Activated CD8-positive, alpha-beta memory T cell treated with anti-CD3 and anti-CD28 coated beads for 24 hours (primary cell): Measurements from ENCODE around the gene MCC.
A peak's percentile ranks its signal among the peaks of the same experiment; 100 is the strongest.

Source experiments
- DNase-seq: peaks from one replicate; pipeline ENCODE4 v3.0.0-alpha.2; 2020

The MCC gene

DNA sequence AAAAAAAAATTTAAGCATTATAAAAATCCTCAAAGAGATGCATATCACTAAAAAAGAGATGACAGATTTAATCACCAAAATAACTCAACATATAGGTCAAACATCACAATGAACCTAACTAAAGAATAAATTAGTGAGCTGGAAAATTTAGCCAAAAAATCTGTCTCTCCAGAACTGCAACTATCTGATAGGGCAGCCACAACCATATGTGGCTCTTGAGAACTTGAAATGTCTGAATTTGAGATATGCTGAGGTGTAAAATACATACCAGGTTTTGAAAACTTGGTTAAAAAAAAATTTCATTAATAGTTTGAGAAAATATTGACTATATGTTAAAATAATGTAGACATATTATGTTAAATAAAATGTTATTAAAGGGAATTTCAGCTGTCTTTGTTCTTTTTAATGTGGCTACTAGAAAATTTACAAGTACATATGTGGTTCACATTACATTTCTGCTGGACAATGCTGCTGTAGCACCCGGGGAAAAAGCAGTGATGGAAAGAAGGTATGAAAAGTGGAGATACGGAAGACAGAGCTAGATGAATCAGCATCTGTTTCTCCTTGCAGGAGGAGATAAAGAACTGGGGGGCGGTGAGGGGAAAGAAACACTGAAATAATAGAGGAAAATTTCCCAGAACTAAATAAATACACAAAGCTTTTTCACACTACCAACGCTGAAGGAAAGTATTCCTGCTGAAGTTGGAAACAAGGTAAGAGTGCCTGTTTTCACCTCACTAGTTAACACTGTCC lies 445.6 kb downstream of the MCC start:
- peak; percentile 0 for DNase-seq

DNA sequence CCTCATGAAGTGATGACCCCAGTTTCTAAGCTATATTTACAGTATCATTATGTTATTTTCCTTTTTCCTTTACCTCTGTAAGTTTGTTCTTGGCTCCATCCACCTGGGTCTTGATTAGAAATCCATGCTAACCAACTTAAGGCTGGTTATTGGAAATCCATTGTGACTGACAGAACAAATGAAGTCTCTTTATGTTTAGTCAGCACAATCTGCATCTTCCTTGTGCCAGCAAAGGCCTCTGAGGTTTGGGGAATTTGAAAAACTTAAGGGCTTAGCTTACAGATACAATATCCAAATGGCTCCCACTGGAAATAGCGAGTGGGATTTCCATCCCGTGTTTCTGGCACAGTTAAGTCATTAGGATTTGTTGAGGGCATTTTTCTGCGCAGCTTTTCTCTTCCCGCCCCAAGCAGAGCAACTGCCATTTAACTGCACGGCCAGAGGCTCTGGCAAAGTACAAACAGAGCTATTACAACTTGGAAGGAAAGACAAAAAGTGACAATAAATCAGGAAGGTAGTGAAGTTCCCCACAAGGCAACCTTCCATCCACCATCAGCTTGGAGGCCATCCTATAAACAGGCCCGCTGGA lies 447.5 kb downstream of the MCC start:
- DNase-seq = peak; percentile 26

DNA sequence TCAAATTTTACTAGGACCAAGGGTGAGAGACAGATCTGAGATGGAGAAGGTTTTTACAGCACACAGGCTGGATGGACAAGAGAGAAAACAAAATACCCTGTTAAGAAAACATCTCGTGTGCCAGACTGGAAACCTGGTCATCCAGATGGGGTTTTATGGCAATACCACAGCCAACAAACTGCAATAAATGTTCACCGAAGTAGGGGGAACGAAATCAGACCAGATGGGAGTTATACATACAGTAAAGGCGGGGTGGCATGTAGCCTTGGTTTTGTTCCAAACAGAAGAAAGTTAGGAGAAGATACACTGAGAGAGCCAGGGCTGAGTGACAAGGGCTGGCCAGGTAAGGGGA lies 448.3 kb downstream of the MCC start:
- DNase-seq = no peak

DNA sequence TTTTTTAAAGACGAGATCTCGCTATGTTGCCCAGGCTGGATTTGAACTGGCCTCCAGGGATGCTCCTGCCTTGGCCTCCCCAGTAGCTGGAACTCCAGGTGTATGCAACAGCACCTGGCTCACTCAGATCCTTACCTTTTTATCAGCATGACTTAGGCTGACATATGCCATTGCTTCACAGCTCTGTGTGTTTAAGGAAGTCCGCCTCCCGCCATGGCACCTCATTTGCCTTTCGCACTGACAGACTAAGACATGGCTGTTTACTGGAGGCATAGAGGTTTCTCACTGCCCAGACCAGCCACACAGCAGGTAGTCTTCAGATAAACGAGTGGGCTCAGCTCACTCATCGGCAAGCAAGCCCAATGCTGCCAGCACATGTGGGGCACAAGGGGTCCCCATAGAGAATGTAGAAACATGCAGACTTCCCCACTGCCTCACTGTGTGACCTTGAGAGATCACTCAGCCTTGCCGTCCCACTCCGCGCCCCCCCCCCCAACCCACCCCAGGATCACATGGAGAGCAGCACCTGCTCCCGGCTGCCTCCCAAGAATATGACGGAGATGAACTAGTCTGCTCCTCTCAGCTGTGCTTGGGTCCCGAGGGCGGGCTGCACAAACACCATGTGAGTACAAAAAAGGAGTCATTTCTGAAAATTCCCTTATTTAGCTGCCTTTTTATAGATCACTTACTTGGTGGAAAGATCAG lies 448.9 kb downstream of the MCC start:
- DNase-seq = no peak

DNA sequence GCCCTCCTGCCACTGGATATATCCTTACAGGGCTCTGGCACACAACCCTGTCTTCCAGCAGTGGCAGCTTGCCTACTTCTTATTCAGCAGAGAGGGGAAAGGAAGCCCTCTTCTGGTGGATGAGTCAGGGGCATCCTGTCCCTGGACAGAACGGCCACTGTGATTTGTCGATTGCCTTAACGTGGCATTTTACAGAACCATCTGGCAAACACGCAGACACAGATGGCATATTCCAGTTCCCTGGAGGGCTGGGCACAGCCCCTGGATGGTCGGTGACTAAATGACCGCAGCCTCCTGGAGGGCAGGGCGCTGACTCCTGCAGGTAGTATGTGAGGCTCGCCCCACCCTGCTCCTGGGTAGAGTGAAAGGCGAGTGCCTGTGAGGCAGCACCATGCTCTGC lies 449.5 kb downstream of the MCC start:
- DNase-seq = no peak

DNA sequence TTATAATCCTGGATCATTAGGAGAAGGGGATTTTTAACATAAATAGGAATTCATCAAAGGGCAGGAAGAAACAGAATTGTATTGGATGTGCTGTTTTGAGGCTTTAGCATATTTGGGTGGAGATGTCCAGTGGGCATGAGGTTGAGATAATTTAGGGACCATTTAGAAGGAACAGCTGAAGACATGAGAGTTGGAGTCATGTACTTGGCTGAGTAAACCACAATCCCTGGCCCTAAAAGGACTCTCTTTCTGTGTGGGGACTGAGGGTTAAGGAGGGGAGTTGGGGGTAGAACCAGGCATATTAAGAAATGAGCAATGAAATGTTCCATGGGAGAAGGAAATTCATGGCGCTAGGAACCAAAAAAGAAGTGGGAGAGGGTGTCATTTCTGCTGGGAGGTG lies 450.1 kb downstream of the MCC start:
- DNase-seq = no peak

DNA sequence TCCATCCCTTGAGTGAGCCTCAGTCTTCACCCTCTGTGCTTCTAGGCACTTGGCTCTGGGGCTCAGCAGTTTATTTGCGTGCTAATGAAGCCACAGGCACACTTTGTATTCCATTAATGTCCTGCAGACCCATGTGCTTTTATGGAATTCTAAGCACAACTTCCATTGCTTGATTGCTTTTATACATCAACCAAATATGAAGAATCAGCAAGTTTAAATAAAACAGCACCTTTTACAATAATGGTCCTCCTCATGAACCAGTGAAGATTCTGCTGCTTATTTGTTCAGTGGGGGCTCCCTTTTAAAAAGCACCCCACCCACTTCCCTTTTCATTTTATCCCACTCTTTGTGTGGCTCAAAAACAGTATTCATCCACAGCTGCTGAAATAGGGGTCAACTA lies 451.4 kb downstream of the MCC start:
- no peak for DNase-seq

DNA sequence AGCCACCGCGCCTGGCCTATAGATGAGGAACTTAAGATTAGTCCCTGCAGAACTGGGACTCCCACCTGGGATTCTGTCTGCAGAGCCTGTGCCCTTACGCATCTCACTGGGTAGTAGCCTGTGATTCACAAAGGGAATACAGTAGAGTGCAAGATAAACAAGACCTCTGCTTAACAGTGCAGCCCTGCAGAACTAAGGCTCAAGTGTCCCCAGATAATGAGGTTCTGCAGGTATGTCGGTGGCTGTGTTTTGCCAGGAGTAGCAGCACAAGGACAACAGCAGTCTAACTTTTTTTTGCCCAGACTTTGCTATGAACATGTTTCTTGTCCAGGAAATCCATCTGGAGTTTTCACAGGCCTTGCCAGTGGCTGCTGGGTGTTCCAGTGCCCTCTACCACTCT lies 451.9 kb downstream of the MCC start:
- DNase-seq = no peak

DNA sequence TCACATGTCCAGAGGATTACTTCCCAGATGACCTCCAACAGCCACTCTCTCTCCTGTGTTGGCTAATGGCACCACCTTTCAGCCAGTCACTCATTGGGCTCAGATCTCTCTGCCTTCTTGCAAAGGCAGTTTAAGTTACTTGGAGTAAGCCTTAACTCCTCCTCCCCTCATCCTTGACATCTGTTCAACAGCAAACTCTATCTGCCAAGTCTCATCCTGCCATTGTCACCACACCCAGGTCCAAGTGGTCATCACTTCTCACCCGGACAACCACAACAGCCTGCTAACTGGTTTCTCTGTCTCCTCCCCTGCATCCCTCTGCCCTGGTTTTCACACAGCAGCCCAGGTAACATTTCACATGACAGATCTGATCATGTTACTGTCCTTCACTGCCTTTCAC lies 453.2 kb downstream of the MCC start:
- DNase-seq = no peak

DNA sequence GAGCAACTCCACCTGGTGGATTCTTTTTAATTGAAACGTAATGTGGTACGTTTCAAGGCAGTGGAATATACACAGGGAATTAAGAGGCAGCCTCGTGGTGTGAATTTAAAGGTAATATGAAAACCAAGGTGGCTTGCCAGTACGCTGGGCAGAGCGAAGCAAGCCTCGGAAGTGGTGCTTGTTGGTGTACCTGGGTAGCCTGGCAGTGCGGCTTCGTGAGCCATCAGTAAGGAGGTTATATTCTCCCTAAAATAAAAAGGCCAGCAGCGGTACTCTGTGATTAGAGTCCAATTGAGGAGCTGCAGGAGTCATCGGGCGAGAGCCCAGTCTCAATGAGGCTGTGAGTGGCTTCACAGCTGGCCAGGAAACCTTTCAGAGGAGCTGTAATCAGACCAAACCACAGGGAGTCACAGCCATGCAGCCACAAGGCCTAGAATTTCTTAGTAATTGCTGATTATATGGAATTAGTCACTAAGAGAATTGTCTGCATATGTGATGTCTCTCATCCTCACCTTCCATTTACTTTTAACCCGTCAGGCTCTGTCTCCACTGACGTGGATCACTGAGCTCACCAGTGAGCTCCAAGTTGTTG lies 454.0 kb downstream of the MCC start:
- no peak for DNase-seq

DNA sequence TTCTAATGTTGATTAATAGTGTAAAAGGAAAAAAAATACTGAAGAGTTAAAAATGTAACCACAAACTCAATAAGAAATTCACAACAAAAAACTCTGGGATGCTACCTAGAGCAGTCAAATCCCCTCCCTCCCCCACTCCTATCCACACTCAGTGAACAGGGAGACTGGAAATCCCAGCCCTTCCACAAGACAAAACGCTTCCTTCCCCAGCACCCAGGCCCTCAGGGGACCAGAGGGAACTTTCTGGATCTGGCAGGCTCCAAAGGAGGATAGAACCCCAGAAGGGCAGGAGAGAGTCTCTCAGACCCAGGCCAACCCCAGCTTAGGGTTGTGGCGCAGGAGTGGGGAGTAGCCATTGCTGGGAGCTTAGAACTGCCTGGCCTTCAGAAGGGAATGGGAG lies 456.7 kb downstream of the MCC start:
- DNase-seq = no peak

DNA sequence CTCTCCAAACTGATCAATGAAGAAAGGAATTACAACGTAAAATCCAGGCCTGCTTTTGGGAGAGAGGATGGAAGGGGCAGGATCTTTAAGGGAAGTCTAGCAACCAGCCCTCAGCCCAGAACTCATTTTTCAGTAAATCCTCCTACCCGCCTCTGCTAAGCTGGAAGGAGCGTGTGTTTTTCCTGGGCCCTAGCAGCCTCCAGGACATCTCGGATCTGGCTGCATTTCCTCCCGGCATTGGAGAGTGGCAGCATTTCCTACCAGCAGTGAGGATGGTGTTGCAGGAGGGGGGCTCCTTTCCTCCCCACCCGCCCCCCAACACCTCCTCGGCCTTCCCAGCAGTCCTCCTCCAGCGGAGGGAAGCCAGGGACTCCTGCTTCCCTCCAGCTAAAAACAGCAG lies 457.1 kb downstream of the MCC start:
- no peak for DNase-seq

DNA sequence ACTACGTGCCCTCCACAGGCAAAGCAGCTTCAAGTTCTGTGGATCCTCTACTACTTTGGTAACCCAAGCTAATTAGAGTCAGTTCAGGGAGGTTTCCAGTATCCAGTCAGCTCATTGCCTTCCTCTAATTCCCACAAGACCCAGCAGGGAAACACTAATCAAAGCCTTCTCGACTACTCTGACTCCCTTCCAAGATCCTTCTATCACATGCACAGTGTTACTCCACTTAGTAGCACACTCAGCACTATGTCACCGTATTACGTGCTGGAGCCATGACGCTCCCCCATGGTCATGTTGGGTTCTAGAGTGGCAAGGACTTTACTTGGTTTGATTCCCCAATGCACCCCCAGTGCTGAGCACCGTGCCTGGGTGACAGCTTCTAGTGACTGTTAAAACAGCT lies 458.6 kb downstream of the MCC start:
- no peak for DNase-seq

DNA sequence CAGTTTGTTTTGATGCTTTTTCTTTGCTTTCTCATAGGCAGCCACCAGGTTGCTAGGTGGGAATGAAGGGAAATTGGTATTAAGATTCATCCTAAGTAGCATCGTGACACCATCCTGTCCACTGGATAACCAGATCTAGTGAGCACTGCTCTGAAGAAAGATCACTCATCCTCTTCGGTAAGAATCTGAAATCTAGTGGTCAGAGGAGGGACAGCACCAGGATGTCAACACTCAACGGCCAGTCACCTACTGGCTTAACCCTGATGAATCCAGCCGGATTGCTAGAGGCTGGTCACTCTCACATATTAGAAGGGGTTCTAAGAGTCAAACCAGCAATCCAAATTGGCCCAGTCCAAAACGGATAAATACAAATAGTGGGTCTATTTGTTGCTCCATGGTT lies 460.8 kb downstream of the MCC start:
- no peak for DNase-seq

DNA sequence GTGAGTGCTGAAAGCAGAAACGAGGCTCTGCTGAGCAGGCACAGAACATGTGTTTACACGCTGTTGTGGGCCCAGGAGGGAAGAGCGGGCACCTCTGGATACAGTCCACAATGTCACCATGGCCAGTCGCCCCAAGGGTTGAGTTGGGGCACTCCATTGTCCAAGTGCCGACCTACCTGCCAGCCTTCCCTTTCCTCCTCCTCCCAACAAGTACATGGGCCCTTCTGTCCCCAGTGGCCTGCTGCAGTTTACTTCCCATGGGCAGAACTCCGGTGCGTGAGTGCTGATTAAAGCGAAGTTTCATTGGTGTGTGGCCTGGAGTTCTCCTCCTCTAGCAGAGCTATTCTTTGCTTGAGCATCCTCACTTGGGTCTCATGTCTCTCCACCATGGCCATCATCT lies 461.2 kb downstream of the MCC start:
- DNase-seq = no peak

DNA sequence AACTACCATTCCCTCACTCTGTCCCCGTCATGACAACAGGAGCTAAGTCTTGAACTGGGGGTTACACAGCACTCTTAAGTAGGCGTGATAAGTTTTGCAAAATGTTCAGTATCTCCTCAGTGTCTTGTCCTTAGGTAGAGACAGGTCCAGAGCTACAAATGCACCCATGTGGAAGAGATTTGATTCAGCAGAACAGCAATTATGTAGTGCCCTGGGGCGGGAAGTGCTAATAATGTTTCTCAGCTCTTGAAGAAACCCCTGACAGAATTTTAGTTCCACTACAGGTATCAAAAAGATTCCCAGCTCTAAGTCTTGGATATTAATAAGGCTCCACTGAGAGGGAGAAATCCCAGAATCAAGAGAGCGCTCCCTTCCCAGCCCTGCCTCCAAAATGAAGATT lies 462.0 kb downstream of the MCC start:
- no peak for DNase-seq

DNA sequence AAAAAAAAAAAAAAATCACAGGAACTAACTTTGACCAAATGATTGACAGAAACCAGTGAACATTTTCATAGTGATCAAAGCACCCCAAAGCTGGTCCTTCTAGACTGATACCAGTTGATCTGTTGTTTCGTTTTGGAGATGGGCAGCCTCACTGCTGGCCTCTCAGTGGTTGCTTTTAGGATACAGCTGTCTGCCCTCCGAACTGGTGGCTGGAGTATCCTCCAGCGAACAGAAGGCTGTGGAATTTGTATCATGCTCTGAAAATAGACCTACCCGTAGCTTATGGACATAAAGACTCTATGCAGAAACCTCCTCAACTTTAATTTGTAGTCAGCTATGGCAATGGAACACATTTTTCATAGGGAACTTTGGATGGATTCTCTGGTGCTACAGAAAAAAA lies 462.7 kb downstream of the MCC start:
- no peak for DNase-seq

DNA sequence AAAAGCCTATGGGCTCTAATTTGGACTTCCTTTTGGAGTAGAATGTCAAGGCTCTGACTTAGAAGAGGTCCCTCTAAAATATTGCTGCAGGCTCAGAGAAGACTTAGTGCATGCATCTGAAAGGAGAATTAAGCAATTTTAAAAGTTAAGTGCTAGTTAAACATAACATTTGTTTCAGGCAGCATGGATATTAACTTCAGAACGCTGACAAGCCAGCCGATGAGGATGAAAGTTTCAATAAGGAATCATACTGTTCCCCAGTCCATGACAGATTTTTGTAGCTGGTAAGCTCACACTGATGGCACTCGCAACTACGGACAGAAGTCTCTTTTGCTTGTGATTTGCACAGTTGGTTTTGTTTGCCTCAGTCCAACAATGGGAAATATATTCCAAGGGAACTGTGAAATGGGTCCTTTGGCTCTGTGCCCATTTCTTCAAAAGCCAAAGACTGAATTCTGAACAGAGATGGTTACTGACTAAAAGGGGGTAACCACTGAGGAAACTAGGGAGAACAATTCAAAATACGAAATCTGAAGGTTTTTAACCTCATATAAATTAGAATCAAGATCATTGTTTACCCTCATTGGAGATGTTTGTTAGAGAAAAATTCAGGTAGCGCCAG lies 464.1 kb downstream of the MCC start:
- no peak for DNase-seq

DNA sequence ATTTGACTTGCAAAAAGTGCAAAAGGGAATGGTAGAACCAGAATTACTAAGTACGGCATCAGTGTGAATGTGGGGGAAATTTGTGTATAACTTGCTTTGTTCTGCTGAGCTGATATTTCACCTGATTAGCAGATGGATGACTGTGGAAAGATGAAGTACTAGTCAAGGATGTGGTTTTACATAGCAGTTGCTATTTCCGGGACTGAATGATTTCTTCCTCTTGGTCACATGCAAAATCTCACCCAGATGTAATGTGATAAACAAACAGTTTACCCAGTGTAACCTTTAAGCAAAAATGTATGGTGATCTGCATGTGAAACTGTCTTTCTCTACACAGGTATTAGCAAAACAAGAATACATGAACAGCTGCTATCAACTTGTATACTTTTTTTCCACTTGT lies 465.6 kb downstream of the MCC start:
- DNase-seq = no peak

DNA sequence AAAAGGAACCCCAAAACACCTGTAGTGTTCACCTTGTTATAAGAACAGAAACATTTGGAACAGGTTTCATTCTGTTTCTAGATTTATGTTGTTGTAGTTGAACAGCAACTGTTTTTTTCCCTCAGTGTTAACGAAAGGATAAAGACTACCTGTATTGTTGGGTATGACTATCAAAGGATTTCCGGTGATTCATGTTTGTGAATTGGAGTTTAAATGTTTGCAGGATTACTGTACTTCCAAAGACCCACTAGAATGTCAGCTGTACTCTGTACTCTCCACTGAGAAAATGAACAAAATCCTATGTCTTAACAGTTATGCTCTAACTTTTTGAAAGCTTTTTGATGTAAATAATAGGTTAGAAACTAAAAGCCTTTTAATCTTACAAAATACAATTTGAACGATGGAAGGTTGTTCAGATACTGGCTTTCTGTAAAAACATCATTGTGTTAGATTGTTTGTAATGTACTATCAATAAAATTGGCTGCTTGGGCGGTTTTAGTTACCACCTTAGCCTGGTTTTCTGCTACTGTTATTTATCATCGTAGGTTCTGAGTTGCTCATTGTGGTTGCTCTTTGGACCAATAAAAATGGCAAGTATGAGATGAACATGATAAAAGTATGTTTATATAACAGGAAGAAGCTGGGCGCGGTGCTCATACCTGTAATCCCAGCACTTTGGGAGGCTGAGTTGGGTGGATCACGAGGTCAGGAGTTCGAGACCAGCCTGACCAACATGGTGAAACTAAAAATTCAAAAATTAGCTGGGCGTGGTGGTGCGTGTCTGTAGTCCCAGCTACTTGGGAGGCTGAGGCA lies 467.6 kb downstream of the MCC start:
- no peak for DNase-seq

DNA sequence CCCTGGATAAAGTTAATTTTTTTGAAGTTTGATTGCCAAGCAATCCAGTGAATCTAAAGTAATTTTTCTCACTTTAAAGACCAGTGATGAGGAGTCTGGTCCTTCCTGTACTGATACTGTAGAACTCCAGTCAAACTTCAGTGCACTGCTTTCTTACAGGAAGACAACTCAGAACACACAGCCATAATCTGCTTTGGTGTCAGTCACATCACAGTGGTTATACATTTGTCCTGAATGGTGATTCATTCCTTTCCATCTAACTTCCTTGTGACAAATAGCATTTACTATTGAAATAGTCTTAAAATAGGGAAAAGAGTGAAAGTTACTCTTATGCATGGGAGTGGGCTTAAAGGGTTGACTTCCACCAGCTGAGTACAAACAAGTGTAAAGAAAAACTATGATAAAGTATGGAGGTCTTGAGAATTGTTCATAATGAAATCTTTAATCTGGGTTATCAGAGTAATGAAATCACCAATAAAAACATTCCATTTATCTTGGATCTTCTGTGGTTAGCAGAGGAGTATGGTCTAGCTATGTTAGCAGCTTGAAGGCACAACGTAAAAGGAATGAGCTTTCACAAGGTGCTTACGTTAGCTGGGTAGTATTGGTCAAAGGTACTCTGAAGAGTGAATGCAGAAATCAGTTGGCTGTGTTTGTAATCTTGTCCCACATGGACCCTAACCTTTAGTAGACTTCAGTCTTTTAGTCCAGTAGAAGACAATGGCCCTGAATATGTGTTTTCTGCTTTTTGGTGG lies 470.2 kb downstream of the MCC start:
- DNase-seq = no peak

DNA sequence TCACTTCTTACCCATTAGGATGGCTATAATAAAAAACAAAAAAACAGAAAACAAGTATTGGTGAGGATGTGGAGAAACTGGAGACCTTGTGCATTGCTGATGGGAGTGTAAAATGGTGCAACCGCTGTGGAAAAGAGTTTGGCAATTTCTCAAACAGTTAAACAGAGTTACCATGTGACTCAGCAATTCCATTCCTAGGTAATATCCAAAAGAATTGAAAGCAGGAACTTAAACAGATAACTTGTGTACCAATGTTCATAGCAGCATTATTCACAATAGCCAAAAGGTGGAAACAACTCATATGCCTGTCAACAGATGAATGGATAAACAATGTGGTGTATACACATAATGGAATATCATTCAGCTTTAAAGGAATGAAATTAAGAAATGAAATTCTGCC lies 482.8 kb downstream of the MCC start:
- no peak for DNase-seq
